Thoracic aorta (tissue), 2 donors: ENCODE results near the gene GMPPA. TPM values are rescaled to one million over a fixed set of nuclear protein-coding genes. Genes with fewer than 3 reads are reported as not detected.

Source experiments
- ATAC-seq: fragments of 150-250 bp; one replicate; pipeline ENCODE4 v1.8.0; 2017; ENCODE audit warnings: low read depth; ENCODE audit not compliant: insufficient number of reproducible peaks, low FRiP score
- DNase-seq: peaks from one replicate; pipeline ENCODE4 v3.0.0-alpha.2; 2020; ENCODE audit warnings: low spot score
- H3K27ac ChIP-seq, 2 donors: fragments of 200-600 bp; sonication (generic); 1 replicate in 1 of 2; 2 replicates in 1 of 2; pipeline ENCODE4 v1.5.1; 2016; ENCODE audit warnings: mild to moderate bottlenecking in 2 of 2, moderate library complexity in 2 of 2
- H3K27me3 ChIP-seq: fragments of 200-600 bp; sonication (generic); replicated peaks from 2 replicates; pipeline ENCODE4 v1.6.0; 2016; ENCODE audit warnings: mild to moderate bottlenecking; ENCODE audit not compliant: insufficient read depth
- H3K36me3 ChIP-seq: fragments of 200-600 bp; sonication (generic); one replicate; pipeline ENCODE4 v1.5.1; 2016
- H3K4me1 ChIP-seq, 2 donors: fragments of 200-600 bp; sonication (generic); 1 replicate in 1 of 2; 2 replicates in 1 of 2; pipeline versions ENCODE4 v1.5.1 to v1.6.0; 2016; ENCODE audit warnings: low read depth in 2 of 2, mild to moderate bottlenecking in 1 of 2; ENCODE audit not compliant: control insufficient read depth in 1 of 2
- H3K4me3 ChIP-seq: fragments of 200-600 bp; sonication (generic); 2 replicates; pipeline ENCODE4 v1.5.1; 2016; ENCODE audit warnings: mild to moderate bottlenecking
- H3K9me3 ChIP-seq: fragments of 200-600 bp; sonication (generic); 2 replicates; pipeline ENCODE4 v1.5.1; 2016
- total RNA-seq, 2 donors: library from RNA; depleted of rRNA; stranded (reverse); fragments of >200 nt; gene quantifications; one replicate each; pipeline versions ENCODE4 v1.1.0 to v1.2.3, GENCODE V29; 2016
- TF ChIP-seq, protein P1 (sequence below): fragments of 200-600 bp; sonication (generic); IDR thresholded peaks from one replicate; pipeline ENCODE4 v1.5.1; 2019; ENCODE audit warnings: antibody characterized with exemption

GMPPA gene
- total RNA-seq, 2 donors from 2014 or later: 30.5 to 56.5 TPM

DNA sequence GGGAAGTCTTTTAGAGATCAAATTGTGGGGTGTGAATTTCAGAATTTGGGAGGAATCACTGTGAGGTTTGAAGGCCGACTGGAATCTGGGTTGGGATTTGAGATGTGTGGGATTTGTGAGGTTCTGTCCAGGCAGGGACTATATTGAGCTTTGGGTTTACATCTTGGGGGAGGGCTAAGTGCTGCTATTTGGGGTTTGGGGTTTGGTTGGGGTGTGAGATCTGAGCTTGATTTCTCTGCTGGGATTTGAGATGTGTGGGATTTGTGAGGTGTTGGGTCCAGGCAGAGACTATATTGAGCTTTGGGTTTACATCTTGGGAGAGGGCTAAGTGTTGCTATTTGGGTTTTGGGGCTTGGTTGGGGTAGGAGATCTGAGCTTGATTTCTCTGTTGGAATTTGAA is 864 bp downstream of the GMPPA start:
- TF ChIP-seq, protein P1, sequence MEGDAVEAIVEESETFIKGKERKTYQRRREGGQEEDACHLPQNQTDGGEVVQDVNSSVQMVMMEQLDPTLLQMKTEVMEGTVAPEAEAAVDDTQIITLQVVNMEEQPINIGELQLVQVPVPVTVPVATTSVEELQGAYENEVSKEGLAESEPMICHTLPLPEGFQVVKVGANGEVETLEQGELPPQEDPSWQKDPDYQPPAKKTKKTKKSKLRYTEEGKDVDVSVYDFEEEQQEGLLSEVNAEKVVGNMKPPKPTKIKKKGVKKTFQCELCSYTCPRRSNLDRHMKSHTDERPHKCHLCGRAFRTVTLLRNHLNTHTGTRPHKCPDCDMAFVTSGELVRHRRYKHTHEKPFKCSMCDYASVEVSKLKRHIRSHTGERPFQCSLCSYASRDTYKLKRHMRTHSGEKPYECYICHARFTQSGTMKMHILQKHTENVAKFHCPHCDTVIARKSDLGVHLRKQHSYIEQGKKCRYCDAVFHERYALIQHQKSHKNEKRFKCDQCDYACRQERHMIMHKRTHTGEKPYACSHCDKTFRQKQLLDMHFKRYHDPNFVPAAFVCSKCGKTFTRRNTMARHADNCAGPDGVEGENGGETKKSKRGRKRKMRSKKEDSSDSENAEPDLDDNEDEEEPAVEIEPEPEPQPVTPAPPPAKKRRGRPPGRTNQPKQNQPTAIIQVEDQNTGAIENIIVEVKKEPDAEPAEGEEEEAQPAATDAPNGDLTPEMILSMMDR: no peak
- no peak for ATAC-seq
- Histone ChIP-seq H3K9me3 (no peaks in the 10 kb centered on the region), H3K4me1 (peaks cover 21 to 46% of the 10 kb centered on the region in 2 donors), H3K4me3 (peak overlapping the region; percentile 84), H3K27me3 (no peaks in the 10 kb centered on the region), H3K36me3 (peaks cover 18% of the 10 kb centered on the region), H3K27ac (no peak overlapping the region)
- no peak for DNase-seq

DNA sequence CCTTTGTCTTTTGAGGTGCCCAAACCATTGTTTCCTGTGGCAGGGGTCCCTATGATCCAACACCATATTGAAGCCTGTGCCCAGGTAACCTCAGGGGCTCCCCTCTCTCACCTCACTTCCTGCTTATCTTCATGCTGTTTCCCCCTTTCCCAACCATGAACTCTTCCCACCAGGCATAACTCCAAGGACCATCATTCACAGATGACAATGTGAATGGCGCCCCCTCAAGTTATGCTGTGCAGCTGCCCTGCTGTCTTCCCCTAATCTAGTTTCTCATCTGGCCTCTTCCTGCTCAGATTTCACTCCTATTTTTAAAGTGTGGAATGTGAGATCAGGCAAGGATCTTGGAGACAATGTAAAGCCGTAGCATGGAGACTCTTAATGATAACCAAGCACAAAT is 1.4 kb downstream of the GMPPA start:
- peaks cover 21 to 41% of the 10 kb centered on the region in 2 donors for H3K4me1 ChIP-seq
- no peak overlapping the region for H3K27ac ChIP-seq
- H3K9me3 ChIP-seq: no peaks in the 10 kb centered on the region
- no peak for ATAC-seq
- peaks cover 24% of the 10 kb centered on the region for H3K36me3 ChIP-seq
- no peak for DNase-seq
- H3K4me3 ChIP-seq: no peak overlapping the region
- TF ChIP-seq, protein P1: no peak
- H3K27me3 ChIP-seq: no peaks in the 10 kb centered on the region

DNA sequence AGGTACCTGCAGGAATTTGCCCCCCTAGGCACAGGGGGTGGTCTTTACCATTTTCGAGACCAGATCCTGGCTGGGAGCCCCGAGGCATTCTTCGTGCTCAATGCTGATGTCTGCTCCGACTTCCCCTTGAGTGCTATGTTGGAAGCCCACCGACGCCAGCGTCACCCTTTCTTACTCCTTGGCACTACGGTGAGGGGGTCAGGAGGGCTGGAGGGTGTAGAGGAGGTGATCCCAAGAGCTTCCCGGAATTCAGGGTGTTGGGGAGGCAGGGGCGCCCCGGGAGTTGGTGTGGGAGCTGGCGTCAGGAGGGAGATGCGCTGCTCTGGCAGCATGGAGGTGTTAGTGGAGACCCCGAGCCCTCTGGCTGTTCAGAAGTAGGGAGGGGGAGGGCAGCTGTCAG is 3.2 kb downstream of the GMPPA start:
- TF ChIP-seq, protein P1: no peak
- DNase-seq (no peak), ATAC-seq (no peak)
- H3K4me1 ChIP-seq: peaks cover 12 to 24% of the 10 kb centered on the region in 2 donors
- H3K27me3 ChIP-seq: no peaks in the 10 kb centered on the region
- H3K9me3 ChIP-seq: no peaks in the 10 kb centered on the region
- H3K4me3 ChIP-seq: no peak overlapping the region
- no peak overlapping the region for H3K27ac ChIP-seq
- peaks cover 34% of the 10 kb centered on the region for H3K36me3 ChIP-seq

DNA sequence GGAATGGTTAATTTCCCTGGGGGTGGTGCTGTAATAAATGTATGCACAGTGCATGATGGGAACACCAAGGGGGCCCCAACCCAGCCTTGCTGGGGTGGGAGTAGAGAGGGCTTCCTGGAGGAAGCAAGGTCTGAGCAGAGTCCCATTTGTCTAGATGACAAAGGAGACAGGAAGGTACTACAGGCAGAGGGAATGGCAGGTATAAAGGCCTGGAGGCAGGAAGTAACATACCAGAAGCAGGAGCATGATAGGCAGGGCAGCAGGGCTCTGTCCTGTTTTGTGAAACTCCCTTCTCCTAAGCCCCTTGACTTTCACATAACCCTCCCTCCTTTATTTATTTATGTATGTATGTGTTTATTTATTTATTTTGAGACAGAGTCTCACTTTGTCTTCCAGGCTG is 3.9 kb downstream of the GMPPA start:
- H3K27me3 ChIP-seq: no peaks in the 10 kb centered on the region
- no peak overlapping the region for H3K27ac ChIP-seq
- H3K4me1 ChIP-seq: peaks cover 6 to 17% of the 10 kb centered on the region in 2 donors
- peaks cover 35% of the 10 kb centered on the region for H3K36me3 ChIP-seq
- H3K4me3 ChIP-seq: no peak overlapping the region
- TF ChIP-seq, protein P1: no peak
- no peak for ATAC-seq
- H3K9me3 ChIP-seq: no peaks in the 10 kb centered on the region
- no peak for DNase-seq

DNA sequence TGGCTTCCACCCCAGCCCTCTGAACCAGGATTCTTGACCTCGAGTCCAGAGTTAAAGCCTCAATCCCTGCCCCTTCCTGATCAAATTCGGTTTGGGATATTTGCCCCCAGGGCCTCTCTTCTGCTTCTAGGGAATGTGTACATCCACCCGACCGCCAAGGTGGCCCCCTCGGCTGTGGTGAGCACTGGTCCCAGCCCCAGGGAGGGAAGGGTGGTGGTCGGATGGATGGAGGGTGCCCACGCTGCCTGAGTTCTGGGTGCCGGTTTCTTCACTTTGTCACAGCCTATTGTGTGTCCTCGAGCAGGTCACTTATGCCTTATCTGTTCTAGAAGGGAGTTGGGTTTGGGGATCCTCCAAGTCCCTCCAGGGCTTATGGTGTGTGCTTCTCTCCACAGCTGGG is 6.9 kb downstream of the GMPPA start:
- Histone ChIP-seq H3K27me3 (no peaks in the 10 kb centered on the region), H3K9me3 (no peaks in the 10 kb centered on the region), H3K27ac (no peak overlapping the region), H3K36me3 (peaks cover 35% of the 10 kb centered on the region), H3K4me1 (peaks cover 16 to 31% of the 10 kb centered on the region in 2 donors), H3K4me3 (no peak overlapping the region)
- DNase-seq (no peak), ATAC-seq (no peak)
- TF ChIP-seq, protein P1: no peak
